Measurements from ENCODE around the gene EFHD1. TPM values are rescaled to one million over a fixed set of nuclear protein-coding genes. Genes with fewer than 3 reads are reported as not detected.

The EFHD1 gene
- total RNA-seq, 4 donors from 2014 or later, result 1.6 to 6.1 (median 3.7) TPM; not detected in 1

- in situ Hi-C loops (cut with MboI; ENCODE audit: low pct_ligation_motif_present in 1 of 4, low pct_unique_long_range_greater_than_20kb in 1 of 4, low sequenced_read_pairs in 3 of 4) (no loop called here), intact Hi-C loops (cut with DNase I; ENCODE audit: low total_unique reads) (no loop called here)
- no peak overlapping the region for H3K4me3 ChIP-seq
- TF ChIP-seq POLR2AphosphoS5 (IDR thresholded peaks at IDR 0.05) (no peak), POLR2A (IDR thresholded peaks at IDR 0.05) (no peak), CTCF (IDR thresholded peaks at IDR 0.05) (no peak), EP300 (IDR thresholded peaks at IDR 0.05; ENCODE audit: low read depth) (no peak)
- no peaks in the 10 kb centered on the region for H3K27me3 ChIP-seq
- peaks cover 0 to 4% (median 0%) of the 10 kb centered on the region in 4 donors for H3K36me3 ChIP-seq
- peaks cover 10 to 26% (median 19%) of the 10 kb centered on the region in 4 donors for H3K4me1 ChIP-seq
- no peak for DNase-seq
- H3K9me3 ChIP-seq, result no peaks in the 10 kb centered on the region
- WGBS, 2 donors (ENCODE audit: low coverage in 1 of 2), result 70 to 94% methylated on average over 2 to 8 of the region's 8 CpGs
- H3K27ac ChIP-seq, result peak overlapping the region in 1 of 4 donors; percentile 58
Observed at GRCh38 chr2:232588031-232588430, 45.4 kb upstream of the EFHD1 start.

GRCh38 chr2:232588680-232589585, 44.5 kb upstream of the EFHD1 start:
- Histone ChIP-seq H3K9me3 (no peaks in the 10 kb centered on the region), H3K4me1 (peaks cover 12 to 35% (median 27%) of the 10 kb centered on the region in 4 donors), H3K27me3 (no peaks in the 10 kb centered on the region), H3K4me3 (no peak overlapping the region), H3K36me3 (no peaks in the 10 kb centered on the region), H3K27ac (peak overlapping the region; percentile 31 to 58 (median 52))
- in situ Hi-C loops (cut with MboI; ENCODE audit: low pct_ligation_motif_present in 1 of 4, low pct_unique_long_range_greater_than_20kb in 1 of 4, low sequenced_read_pairs in 3 of 4) (no loop called here), intact Hi-C loops (cut with DNase I; ENCODE audit: low total_unique reads) (no loop called here)
- peak; percentile 71 for DNase-seq
- TF ChIP-seq POLR2AphosphoS5 (IDR thresholded peaks at IDR 0.05), result no peak
- 32 to 56% methylated on average over 8 to 18 of the region's 18 CpGs for WGBS, 2 donors (ENCODE audit: low coverage in 1 of 2)

GRCh38 chr2:232592772-232593395, 40.5 kb upstream of the EFHD1 start:
- intact Hi-C loops (cut with DNase I; ENCODE audit: low total_unique reads) (no loop called here), in situ Hi-C loops (cut with MboI; ENCODE audit: low pct_ligation_motif_present in 1 of 4, low pct_unique_long_range_greater_than_20kb in 1 of 4, low sequenced_read_pairs in 3 of 4) (no loop called here)
- Histone ChIP-seq H3K36me3 (no peaks in the 10 kb centered on the region), H3K9me3 (no peaks in the 10 kb centered on the region), H3K4me1 (peaks cover 12 to 40% (median 29%) of the 10 kb centered on the region in 4 donors), H3K27ac (peak overlapping the region; percentile 68 to 82 (median 70)), H3K4me3 (no peak overlapping the region), H3K27me3 (no peaks in the 10 kb centered on the region)
- WGBS, 2 donors (ENCODE audit: low coverage in 1 of 2), result 53 to 100% methylated on average over 2 to 3 of the region's 3 CpGs
- DNase-seq, result peak; percentile 68
- peak in 2 of 3 donors; percentile 38 to 56 for TF ChIP-seq POLR2AphosphoS5 (IDR thresholded peaks at IDR 0.05)
- peak in 3 of 5 experiments; percentile 16 to 31 (median 31) for TF ChIP-seq CTCF (IDR thresholded peaks at IDR 0.05)
- no peak for TF ChIP-seq POLR2A (IDR thresholded peaks at IDR 0.05)
- peak; percentile 52 for TF ChIP-seq EP300 (IDR thresholded peaks at IDR 0.05; ENCODE audit: low read depth)

GRCh38 chr2:232593982-232594381, 39.4 kb upstream of the EFHD1 start:
- Histone ChIP-seq H3K27ac (peak overlapping the region; percentile 32 to 82 (median 70)), H3K4me1 (peaks cover 11 to 34% (median 23%) of the 10 kb centered on the region in 4 donors), H3K36me3 (no peaks in the 10 kb centered on the region), H3K27me3 (no peaks in the 10 kb centered on the region), H3K9me3 (no peaks in the 10 kb centered on the region), H3K4me3 (no peak overlapping the region)
- TF ChIP-seq POLR2AphosphoS5 (IDR thresholded peaks at IDR 0.05) (no peak), CTCF (IDR thresholded peaks at IDR 0.05) (no peak), EP300 (IDR thresholded peaks at IDR 0.05; ENCODE audit: low read depth) (no peak), POLR2A (IDR thresholded peaks at IDR 0.05) (no peak)
- in situ Hi-C loops (cut with MboI; ENCODE audit: low pct_ligation_motif_present in 1 of 4, low pct_unique_long_range_greater_than_20kb in 1 of 4, low sequenced_read_pairs in 3 of 4) (no loop called here), intact Hi-C loops (cut with DNase I; ENCODE audit: low total_unique reads) (no loop called here)
- 33 to 90% methylated on average over 1 to 7 of the region's 7 CpGs for WGBS, 2 donors (ENCODE audit: low coverage in 1 of 2)
- DNase-seq, result peak; percentile 39

Measured in transverse colon (tissue), 4 donors.